Caki2 (cell line): ENCODE results near the gene ZFTA. TPM values are rescaled to one million over a fixed set of nuclear protein-coding genes. Genes with fewer than 3 reads are reported as not detected.

Experiments
- DNase-seq: peaks from one replicate; pipeline ENCODE4 v3.0.0-alpha.2; 2015; ENCODE audit warnings: low read depth
- in situ Hi-C: cut with HindIII; loops from 2 replicates; pipeline ENCODE4 v1.10.0; 2016; ENCODE audit warnings: low sequenced_read_pairs, low pct_unique_long_range_greater_than_20kb, mixed read lengths
- total RNA-seq: library from RNA; depleted of rRNA; stranded (reverse); fragments of >200 nt; shearing (Covaris generic); gene quantifications from 2 replicates; pipeline ENCODE4 v1.2.3, GENCODE V29; 2014; ENCODE audit warnings: low replicate concordance

ZFTA gene
- total RNA-seq, 1 experiment from 2014 or later, result 6.1 TPM

- in situ Hi-C loops, result no loop called here
- no peak for DNase-seq
Observed at GRCh38 chr11:63762654-63763495, 5.7 kb downstream of the ZFTA start.

- in situ Hi-C loops, result no loop called here
- no peak for DNase-seq
Observed at GRCh38 chr11:63761931-63762653, 6.5 kb downstream of the ZFTA start.

- DNase-seq, result no peak
- in situ Hi-C loops, result no loop called here
Observed at GRCh38 chr11:63761188-63761587, 7.4 kb downstream of the ZFTA start.

DNA sequence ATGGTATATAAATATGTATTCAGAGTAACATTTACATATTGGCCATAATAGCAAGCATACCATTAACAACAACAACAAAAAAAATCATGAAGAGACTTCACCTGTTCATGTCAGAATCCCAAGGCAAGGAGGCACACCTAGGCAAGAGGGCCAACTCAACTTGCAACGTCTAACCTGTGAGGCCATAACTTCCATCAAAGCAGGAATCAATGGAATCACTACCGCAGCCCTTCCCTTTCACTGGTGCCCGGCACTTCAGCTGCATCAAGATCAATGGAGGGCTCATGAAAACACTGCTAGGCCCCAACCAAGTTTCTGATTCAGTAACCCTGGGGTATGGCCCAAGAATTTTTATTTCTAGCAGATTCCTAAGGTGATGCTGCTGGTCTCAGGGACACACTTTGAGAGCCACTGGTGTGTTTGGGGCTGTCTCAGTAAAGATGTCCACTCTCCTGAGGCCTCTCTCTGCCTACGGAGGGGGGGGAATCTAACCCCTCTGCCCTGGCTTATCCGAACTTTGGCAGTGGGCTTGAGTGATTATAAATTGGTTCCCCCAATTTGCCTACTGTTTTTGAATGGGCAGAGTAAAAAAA lies 8.0 kb downstream of the ZFTA start:
- DNase-seq, result no peak
- in situ Hi-C loops, result no loop called here

DNA sequence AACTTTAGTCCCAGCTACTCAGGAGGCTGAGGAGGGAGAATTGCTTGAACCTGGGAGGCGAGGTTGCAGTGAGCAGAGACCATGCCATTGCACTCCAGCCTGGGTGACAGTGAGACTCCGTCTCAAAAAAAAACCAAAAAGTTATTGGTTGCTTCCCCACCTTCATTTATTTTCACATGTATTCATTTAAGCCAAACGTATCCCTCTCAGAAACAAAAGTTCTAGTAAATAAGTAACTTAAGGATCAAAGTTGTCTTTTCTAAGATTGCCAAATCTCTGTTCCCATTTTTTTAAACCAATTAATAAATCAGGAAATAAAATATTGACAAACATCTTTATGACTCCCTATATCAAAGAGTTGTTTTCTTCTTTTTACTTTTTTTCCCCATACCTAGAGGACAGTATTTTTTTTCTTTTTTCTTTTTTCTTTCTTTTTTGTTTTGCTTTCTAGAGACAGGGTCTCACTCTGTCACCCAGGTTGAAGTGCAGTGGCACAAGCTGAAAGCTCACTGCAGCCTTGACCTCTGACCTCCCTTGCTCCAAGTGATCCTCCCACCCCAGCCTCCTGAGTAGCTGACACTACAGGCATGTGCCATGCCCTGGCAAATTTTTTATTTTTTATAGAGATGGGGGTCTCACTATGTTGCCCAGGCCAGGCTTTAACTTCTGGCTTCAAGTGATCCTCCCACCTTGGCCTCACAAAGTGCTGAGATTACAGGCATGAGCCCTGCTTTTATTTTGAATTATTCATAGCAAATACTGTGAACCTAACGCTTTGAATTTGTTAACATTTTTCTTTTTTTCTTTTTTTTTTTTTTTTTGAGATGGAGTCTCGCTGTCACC lies 11.4 kb downstream of the ZFTA start:
- DNase-seq, result no peak

DNA sequence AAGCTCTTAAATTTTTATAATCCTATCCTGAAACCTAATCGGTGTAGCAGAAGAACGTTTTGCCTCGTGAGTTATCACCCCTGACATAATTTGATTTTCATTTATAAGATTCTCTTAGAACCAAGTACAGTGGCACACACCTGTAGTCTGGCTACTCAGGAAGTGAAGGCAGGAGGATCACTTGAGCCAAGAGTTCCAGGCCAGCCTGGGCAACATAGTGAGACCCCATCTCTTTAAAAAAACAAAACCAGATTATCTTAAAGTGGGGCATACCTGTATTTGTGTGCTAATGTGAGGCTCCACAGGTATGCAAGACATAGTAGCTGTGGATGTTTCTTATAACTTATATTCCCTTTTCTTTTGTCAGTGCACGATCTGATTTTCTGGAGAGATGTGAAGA lies 19.0 kb downstream of the ZFTA start:
- in situ Hi-C loops, result no loop called here

More for the DNA sequence above, 11.4 kb downstream of the ZFTA start:
- in situ Hi-C loops, result no loop called here

DNA sequence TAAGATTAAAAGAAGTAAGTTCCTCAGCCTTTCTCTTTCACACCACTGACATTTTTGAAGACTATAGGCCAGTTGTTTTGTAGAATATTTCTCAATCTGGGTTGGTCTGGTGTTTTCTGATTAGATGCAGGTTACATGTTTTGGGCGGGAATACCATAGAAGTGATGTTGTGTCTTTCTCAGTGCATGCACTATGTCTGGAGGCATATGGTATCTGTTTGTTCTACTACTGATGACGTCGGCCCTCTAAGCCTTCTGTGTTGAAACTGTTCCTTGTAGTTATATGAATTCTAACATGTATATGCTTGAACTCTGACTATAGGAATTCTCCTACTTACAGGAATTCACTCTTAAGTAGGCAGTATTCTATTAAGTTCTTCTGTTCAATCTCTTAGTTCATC lies 21.6 kb downstream of the ZFTA start:
- no peak for DNase-seq
- in situ Hi-C loops, result no loop called here

More for the DNA sequence above, 19.0 kb downstream of the ZFTA start:
- no peak for DNase-seq

DNA sequence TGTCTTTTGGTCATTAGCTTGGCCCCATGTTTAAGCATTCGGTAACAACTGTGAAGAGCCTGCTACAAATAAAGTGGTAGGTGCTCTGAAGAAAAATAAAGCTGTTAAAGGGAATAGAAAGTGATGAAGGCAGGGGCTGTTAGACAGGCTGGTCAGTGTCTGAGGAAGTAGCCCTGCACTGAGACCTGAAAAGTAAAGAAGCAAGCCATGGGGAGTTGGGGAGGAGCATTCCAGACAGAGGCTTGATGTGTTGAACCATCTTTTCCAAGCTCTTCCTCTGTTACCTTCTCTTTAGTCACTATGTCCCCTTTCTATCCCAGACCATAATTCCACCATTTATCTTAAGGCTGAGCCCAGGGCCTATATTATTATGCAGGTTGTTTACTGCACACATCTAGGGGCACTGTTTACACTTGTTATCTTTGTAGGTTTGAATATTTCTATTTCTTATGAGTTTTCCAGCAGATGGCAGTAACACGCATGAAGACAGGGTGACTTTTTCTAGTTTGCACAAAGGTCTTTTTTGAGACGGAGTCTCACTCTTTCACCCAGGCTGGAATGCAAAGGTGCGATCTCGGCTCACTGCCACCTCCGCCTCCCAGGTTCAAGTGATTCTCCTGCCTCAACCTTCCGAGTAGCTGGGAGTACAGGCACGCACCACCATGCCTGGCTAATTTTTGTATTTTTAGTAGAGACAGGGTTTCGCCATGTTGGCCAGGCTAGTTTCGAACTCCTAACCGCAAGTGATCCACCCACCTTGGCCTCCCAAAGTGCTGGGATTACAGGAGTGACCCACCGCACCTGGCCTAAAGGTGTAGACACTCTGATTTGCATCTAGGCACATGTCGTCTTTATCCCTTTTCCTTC lies 23.0 kb downstream of the ZFTA start:
- in situ Hi-C loops, result no loop called here
- no peak for DNase-seq

- in situ Hi-C loops, result no loop called here
- DNase-seq, result peak; percentile 62
Observed at GRCh38 chr11:63738720-63739360, 29.7 kb downstream of the ZFTA start.

DNA sequence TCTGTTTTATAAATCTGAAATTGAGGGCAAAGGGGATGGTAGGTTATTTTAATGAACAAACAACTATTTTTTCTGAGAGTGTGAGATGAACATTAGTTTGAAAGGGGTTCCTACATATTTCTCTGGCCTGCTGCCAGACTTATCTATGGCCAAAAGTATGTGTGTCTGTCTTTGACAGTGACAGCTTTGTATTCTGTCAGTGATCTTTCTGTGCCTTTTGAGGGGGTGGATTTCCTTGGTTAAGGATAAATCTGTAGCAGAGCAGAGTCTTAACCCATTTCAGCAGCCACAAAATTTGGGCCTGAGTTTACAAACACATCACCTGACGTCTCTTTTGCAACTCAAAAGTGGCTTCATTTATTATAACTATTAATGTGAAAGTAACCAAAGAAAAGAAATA lies 30.9 kb downstream of the ZFTA start:
- in situ Hi-C loops, result no loop called here

DNA sequence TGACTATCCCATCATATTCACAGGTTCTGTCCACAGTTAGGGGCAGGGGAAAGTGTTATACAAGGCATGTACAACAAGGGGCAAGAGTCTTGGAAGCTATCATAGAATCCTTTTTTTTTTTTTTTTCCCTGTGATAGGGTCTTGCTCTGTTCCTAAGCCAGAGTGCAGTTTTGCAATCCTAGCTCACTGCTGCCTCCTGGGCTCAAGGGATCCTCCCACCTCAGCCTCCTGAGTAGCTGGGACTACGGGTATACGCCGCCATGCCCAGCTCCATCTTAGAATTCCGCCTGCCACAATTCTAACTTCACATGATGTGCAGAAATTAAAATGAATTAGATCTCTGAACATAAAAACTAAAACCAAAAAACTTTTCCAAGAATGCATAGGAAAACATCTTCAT lies 31.7 kb downstream of the ZFTA start:
- no peak for DNase-seq
- in situ Hi-C loops, result no loop called here

More for the DNA sequence above, 30.9 kb downstream of the ZFTA start:
- DNase-seq, result no peak

- DNase-seq, result no peak
- in situ Hi-C loops, result no loop called here
Observed at GRCh38 chr11:63729326-63729725, 39.2 kb downstream of the ZFTA start.

DNA sequence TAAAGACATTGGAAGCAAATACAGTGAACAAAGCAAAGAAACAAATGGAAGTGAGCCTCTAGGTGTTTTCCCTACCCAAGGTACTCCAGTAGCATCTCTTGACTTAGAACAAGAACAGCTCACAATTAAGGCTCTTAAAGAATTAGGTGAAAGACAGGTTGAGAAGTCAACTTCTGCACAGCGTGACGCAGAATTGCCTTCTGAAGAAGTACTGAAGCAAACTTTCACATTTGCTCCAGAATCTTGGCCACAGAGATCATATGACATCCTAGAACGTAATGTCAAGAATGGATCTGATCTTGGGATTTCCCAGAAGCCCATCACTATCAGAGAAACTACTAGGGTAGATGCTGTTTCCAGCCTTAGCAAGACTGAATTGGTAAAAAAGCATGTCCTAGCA lies 48.0 kb downstream of the ZFTA start:
- in situ Hi-C loops, result no loop called here
- no peak for DNase-seq

- in situ Hi-C loops, result no loop called here
- DNase-seq, result no peak
Observed at GRCh38 chr11:63719987-63720386, 48.6 kb downstream of the ZFTA start.

GRCh38 chr11:63719001-63719400 lies 49.6 kb downstream of the ZFTA start:
- no peak for DNase-seq
- in situ Hi-C loops, result no loop called here
